PFSK-1 (cell line): ENCODE measurements around the gene EFCAB11.

Experiments
- FOXP2 ChIP-seq: optimal IDR thresholded peaks from 2 replicates; pipeline ENCODE3; 2011; ENCODE audit warnings: borderline replicate concordance, control low read depth, inconsistent platforms; ENCODE audit not compliant: insufficient read depth; ENCODE audit errors: extremely low read length, extremely low read depth
- POLR2AphosphoS5 ChIP-seq: IDR thresholded peaks from 2 replicates; pipeline ENCODE4 v1.6.1; 2012; ENCODE audit warnings: low read depth, mild to moderate bottlenecking, control low read depth, low read length, moderate library complexity
- SIN3A ChIP-seq: IDR thresholded peaks from 2 replicates; pipeline ENCODE4 v1.6.1; 2012; ENCODE audit warnings: mild to moderate bottlenecking, low read length, moderate library complexity, borderline replicate concordance; ENCODE audit not compliant: insufficient read depth
- TAF1 ChIP-seq: IDR thresholded peaks from 2 replicates; pipeline ENCODE4 v1.6.1; 2012; ENCODE audit warnings: low read length, control low read depth, borderline replicate concordance; ENCODE audit not compliant: insufficient read depth
- TF ChIP-seq, protein P1 (sequence below), 2 experiments: IDR thresholded peaks; 2 replicates each; pipeline versions ENCODE4 v1.6.1 to v1.8.0; 2011 to 2012; ENCODE audit warnings: low read depth in 2 of 2, low read length in 2 of 2, control low read depth in 1 of 2, inconsistent platforms in 1 of 2, mild to moderate bottlenecking in 1 of 2, moderate library complexity in 1 of 2; ENCODE audit not compliant: insufficient read depth in 1 of 2

DNA sequence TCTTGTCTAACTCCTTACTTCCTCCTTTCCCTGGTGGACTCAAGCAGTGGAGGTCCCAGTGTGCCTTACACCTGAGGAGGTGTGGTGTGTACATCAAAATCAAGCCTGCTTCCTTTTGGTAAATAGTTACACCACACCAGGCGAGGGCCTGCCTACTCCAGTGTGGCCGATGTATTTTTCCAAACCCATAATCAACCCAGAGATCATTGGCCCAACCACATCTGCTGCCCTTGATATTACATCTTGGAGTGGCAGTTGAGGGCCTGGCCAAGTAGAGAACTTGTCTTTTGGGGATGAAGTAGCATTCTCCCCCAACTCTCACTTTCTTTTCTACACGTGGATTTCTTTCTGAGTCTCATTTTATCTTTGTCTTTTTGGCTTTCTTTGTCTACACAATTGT, 187.4 kb downstream of the EFCAB11 start:
- no peak for TF ChIP-seq POLR2AphosphoS5
- no peak for TF ChIP-seq TAF1
- TF ChIP-seq, protein P1, sequence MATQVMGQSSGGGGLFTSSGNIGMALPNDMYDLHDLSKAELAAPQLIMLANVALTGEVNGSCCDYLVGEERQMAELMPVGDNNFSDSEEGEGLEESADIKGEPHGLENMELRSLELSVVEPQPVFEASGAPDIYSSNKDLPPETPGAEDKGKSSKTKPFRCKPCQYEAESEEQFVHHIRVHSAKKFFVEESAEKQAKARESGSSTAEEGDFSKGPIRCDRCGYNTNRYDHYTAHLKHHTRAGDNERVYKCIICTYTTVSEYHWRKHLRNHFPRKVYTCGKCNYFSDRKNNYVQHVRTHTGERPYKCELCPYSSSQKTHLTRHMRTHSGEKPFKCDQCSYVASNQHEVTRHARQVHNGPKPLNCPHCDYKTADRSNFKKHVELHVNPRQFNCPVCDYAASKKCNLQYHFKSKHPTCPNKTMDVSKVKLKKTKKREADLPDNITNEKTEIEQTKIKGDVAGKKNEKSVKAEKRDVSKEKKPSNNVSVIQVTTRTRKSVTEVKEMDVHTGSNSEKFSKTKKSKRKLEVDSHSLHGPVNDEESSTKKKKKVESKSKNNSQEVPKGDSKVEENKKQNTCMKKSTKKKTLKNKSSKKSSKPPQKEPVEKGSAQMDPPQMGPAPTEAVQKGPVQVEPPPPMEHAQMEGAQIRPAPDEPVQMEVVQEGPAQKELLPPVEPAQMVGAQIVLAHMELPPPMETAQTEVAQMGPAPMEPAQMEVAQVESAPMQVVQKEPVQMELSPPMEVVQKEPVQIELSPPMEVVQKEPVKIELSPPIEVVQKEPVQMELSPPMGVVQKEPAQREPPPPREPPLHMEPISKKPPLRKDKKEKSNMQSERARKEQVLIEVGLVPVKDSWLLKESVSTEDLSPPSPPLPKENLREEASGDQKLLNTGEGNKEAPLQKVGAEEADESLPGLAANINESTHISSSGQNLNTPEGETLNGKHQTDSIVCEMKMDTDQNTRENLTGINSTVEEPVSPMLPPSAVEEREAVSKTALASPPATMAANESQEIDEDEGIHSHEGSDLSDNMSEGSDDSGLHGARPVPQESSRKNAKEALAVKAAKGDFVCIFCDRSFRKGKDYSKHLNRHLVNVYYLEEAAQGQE (IDR thresholded peaks at IDR 0.05; ENCODE audit: insufficient read depth in 1 of 2, low read depth in 2 of 2, low read length in 2 of 2), result no peak
- no peak for TF ChIP-seq SIN3A
- no peak for TF ChIP-seq FOXP2
